Activated naive CD4-positive, alpha-beta T cell treated with anti-CD3 and anti-CD28 coated beads, Interleukin-2, amount 50 U/mL, for 16 hours (primary cell): ENCODE data around the gene CRABP1.

Experiments used
- DNase-seq: peaks from one replicate; pipeline ENCODE4 v3.0.0-alpha.2; 2020

CRABP1 gene

GRCh38 chr15:78347586-78348543 is 7.7 kb downstream of the CRABP1 start:
- DNase-seq, result no peak

GRCh38 chr15:78350058-78350457 is 9.9 kb downstream of the CRABP1 start:
- no peak for DNase-seq

- no peak for DNase-seq
Measured at GRCh38 chr15:78351539-78351938, 11.4 kb downstream of the CRABP1 start.

GRCh38 chr15:78353093-78353492 is 12.9 kb downstream of the CRABP1 start:
- no peak for DNase-seq

GRCh38 chr15:78355177-78355576 is 15.0 kb downstream of the CRABP1 start:
- DNase-seq, result no peak

GRCh38 chr15:78358102-78358870 is 18.1 kb downstream of the CRABP1 start:
- DNase-seq, result no peak

- DNase-seq, result no peak
Measured at GRCh38 chr15:78359041-78359808, 19.1 kb downstream of the CRABP1 start.

GRCh38 chr15:78360367-78360801 is 20.2 kb downstream of the CRABP1 start:
- DNase-seq, result no peak

GRCh38 chr15:78360958-78361718 is 21.0 kb downstream of the CRABP1 start:
- DNase-seq, result no peak

GRCh38 chr15:78361771-78362506 is 21.8 kb downstream of the CRABP1 start:
- no peak for DNase-seq

GRCh38 chr15:78362716-78363380 is 22.7 kb downstream of the CRABP1 start:
- no peak for DNase-seq

GRCh38 chr15:78363381-78363734 is 23.2 kb downstream of the CRABP1 start:
- no peak for DNase-seq

- no peak for DNase-seq
Measured at GRCh38 chr15:78364233-78364632, 24.1 kb downstream of the CRABP1 start.

- no peak for DNase-seq
Measured at GRCh38 chr15:78365917-78366316, 25.8 kb downstream of the CRABP1 start.

GRCh38 chr15:78366342-78366741 is 26.2 kb downstream of the CRABP1 start:
- no peak for DNase-seq

GRCh38 chr15:78368651-78369050 is 28.5 kb downstream of the CRABP1 start:
- no peak for DNase-seq

GRCh38 chr15:78369161-78369560 is 29.0 kb downstream of the CRABP1 start:
- DNase-seq, result no peak

- DNase-seq, result no peak
Measured at GRCh38 chr15:78370013-78370412, 29.9 kb downstream of the CRABP1 start.

- DNase-seq, result no peak
Measured at GRCh38 chr15:78372880-78373279, 32.7 kb downstream of the CRABP1 start.

- DNase-seq, result no peak
Measured at GRCh38 chr15:78374436-78375393, 34.6 kb downstream of the CRABP1 start.
